B cell (primary cell): Measurements from ENCODE around the gene EGFLAM. TPM values are rescaled to one million over a fixed set of nuclear protein-coding genes. Genes with fewer than 3 reads are reported as not detected.
A peak's percentile ranks its signal among the peaks of the same experiment; 100 is the strongest.

Experiments
- ATAC-seq: fragments of 200-7000 bp; cut with Tn5 transposase; one replicate; pipeline ENCODE4 v1.10.0; 2021; ENCODE audit warnings: low read depth, mild to moderate bottlenecking, moderate number of reproducible peaks, moderate library complexity
- CTCF ChIA-PET: fragments of 350-600 bp; sonication (Branson Sonifier 250); formaldehyde crosslinking; loops from one replicate; lab custom pipeline; 2021; ENCODE audit warnings: antibody characterized with exemption, inconsistent platforms; lab: Charles Lee
- POLR2A ChIA-PET: fragments of 350-600 bp; sonication (Branson Sonifier 250); formaldehyde crosslinking; loops from one replicate; lab custom pipeline; 2021; ENCODE audit warnings: antibody characterized with exemption; lab: Charles Lee
- DNase-seq: peaks from one replicate; pipeline ENCODE4 v3.0.0; 2013
- H2AFZ ChIP-seq: 2 replicates; pipeline ENCODE4 v1.6.1; 2012; ENCODE audit warnings: mild to moderate bottlenecking, low read depth, low read length; ENCODE audit not compliant: insufficient read depth, poor library complexity, severe bottlenecking
- H3K27ac ChIP-seq, 2 donors: 1 replicate in 1 of 2; 2 replicates in 1 of 2; pipeline ENCODE4 v1.5.1; 2012 to 2013; ENCODE audit warnings: low read length in 2 of 2, mild to moderate bottlenecking in 2 of 2, moderate library complexity in 1 of 2
- H3K27me3 ChIP-seq, 4 experiments: fragments of 200-600 bp in 1 of 4; sonication (generic) in 1 of 4; replicated peaks in 1 of 4; 1 replicate in 2 of 4; 2 replicates in 2 of 4; pipeline versions ENCODE4 v1.6.1 to v1.7.0; 2013 to 2016; ENCODE audit warnings: low read length in 3 of 4, mild to moderate bottlenecking in 2 of 4, mixed read lengths in 1 of 4, moderate library complexity in 1 of 4; ENCODE audit not compliant: insufficient read depth in 4 of 4, control insufficient read depth in 3 of 4; ENCODE audit errors: control extremely low read depth in 1 of 4
- H3K36me3 ChIP-seq, 2 experiments: replicated peaks in 1 of 2; 1 replicate in 1 of 2; 2 replicates in 1 of 2; pipeline versions ENCODE4 v1.6.1 to v1.7.1; 2013; ENCODE audit warnings: low read length in 1 of 2; ENCODE audit not compliant: insufficient read depth in 2 of 2, control insufficient read depth in 1 of 2; ENCODE audit errors: control extremely low read depth in 1 of 2, extremely low read depth in 1 of 2
- H3K4me1 ChIP-seq, 2 donors: fragments of 200-600 bp in 1 of 2; sonication (generic) in 1 of 2; 1 replicate in 1 of 2; 2 replicates in 1 of 2; pipeline versions ENCODE4 v1.5.1 to v1.6.1; 2013 to 2017; ENCODE audit warnings: low read length in 2 of 2; ENCODE audit not compliant: control insufficient read depth in 2 of 2, insufficient read depth in 2 of 2
- H3K4me2 ChIP-seq: replicated peaks from 2 replicates; pipeline ENCODE3; 2012; ENCODE audit warnings: mild to moderate bottlenecking, low read depth, low read length; ENCODE audit not compliant: poor library complexity, severe bottlenecking
- H3K4me3 ChIP-seq, 5 experiments: fragments of 200-600 bp in 1 of 5; sonication (generic) in 1 of 5; 1 replicate in 3 of 5; 2 replicates in 2 of 5; pipeline versions ENCODE4 v1.5.1 to v1.7.0; 2011 to 2016; ENCODE audit warnings: low read length in 4 of 5, mild to moderate bottlenecking in 4 of 5, low read depth in 2 of 5, control low read depth in 1 of 5, moderate library complexity in 1 of 5; ENCODE audit not compliant: insufficient read depth in 1 of 5; ENCODE audit errors: control extremely low read depth in 1 of 5, extremely low read depth in 1 of 5
- H3K79me2 ChIP-seq: fragments of 200-600 bp; sonication (generic); one replicate; pipeline ENCODE4 v1.6.0; 2016; ENCODE audit warnings: low read length; ENCODE audit not compliant: control insufficient read depth, insufficient read depth
- H3K9ac ChIP-seq: fragments of 200-600 bp; sonication (generic); 2 replicates; pipeline ENCODE4 v1.6.1; 2017; ENCODE audit warnings: mild to moderate bottlenecking, low read length, moderate library complexity
- H3K9me3 ChIP-seq, 3 donors: one replicate each; pipeline versions ENCODE4 v1.6.1 to v1.7.1; 2013; ENCODE audit warnings: low read length in 2 of 3; ENCODE audit not compliant: control insufficient read depth in 2 of 3, insufficient read depth in 1 of 3; ENCODE audit errors: control extremely low read depth in 1 of 3
- H4K20me1 ChIP-seq: 2 replicates; pipeline ENCODE4 v1.6.0; 2012; ENCODE audit warnings: mild to moderate bottlenecking, low read length; ENCODE audit not compliant: insufficient read depth, control insufficient read depth, poor library complexity, severe bottlenecking
- H3K27ac Mint-ChIP-seq: one replicate; pipeline ENCODE4 v1.8.0; 2021; ENCODE audit warnings: mixed read lengths
- H3K27me3 Mint-ChIP-seq: one replicate; pipeline ENCODE4 v1.8.0; 2021; ENCODE audit warnings: mixed read lengths
- H3K4me1 Mint-ChIP-seq: one replicate; pipeline ENCODE4 v1.8.0; 2021; ENCODE audit warnings: mixed read lengths
- H3K4me3 Mint-ChIP-seq: one replicate; pipeline ENCODE4 v1.8.0; 2021; ENCODE audit warnings: mixed read lengths
- H3K9me3 Mint-ChIP-seq: one replicate; pipeline ENCODE4 v1.8.0; 2022; ENCODE audit warnings: mixed read lengths; ENCODE audit not compliant: insufficient read depth
- CTCF ChIP-seq: fragments of 200-600 bp; IDR thresholded peaks from one replicate; pipeline ENCODE4 v1.8.0; 2022; ENCODE audit warnings: antibody characterized with exemption, mild to moderate bottlenecking
- EZH2 ChIP-seq: IDR thresholded peaks from 2 replicates; pipeline ENCODE4 v1.6.1; 2012; ENCODE audit warnings: borderline replicate concordance, low read depth, mild to moderate bottlenecking, moderate library complexity, low read length; ENCODE audit not compliant: insufficient read depth, poor library complexity, severe bottlenecking
- WGBS: methylation state at CpG from one replicate; pipeline ENCODE4 v1.1.5; 2013; ENCODE audit warnings: missing lambda C conversion rate; ENCODE audit not compliant: insufficient coverage; 5-methylcytosine and 5-hydroxymethylcytosine counted together
- intact Hi-C: fragments of 100-400 bp; cut with micrococcal nuclease; formaldehyde crosslinking; loops from one replicate; pipeline ENCODE4 v1.10.0; 2022
- polyA plus RNA-seq: library from polyadenylated mRNA; depleted of rRNA; stranded (reverse); fragments of >200 nt; gene quantifications from 2 replicates; pipeline ENCODE4 v1.2.3, GENCODE V29; 2012
- total RNA-seq, 2 donors: library from RNA; stranded (reverse); fragments of 120-200 nt in 1 of 2; gene quantifications; 1 replicate in 1 of 2; 2 replicates in 1 of 2; pipeline versions ENCODE4 v1.2.3 to v1.2.4, GENCODE V29; 2013 to 2022

EGFLAM gene
- total and polyA plus RNA-seq, 2 donors (not counting 1 experiment from before 2014, with no cell fraction given) = not detected

GRCh38 chr5:38453921-38454320 is 195.6 kb downstream of the EGFLAM start:
- Mint-ChIP-seq H3K9me3 (peaks cover 6% of the 10 kb centered on the region), H3K27me3 (peaks cover 63% of the 10 kb centered on the region), H3K27ac (peak overlapping the region; percentile 20), H3K4me3 (no peak overlapping the region), H3K4me1 (peaks cover 11% of the 10 kb centered on the region)
- Histone ChIP-seq H3K9me3 (peaks cover 4 to 64% (median 27%) of the 10 kb centered on the region in 3 donors), H3K27ac (no peak overlapping the region), H2AFZ (no peak overlapping the region), H3K79me2 (no peaks in the 10 kb centered on the region), H3K4me3 (no peak overlapping the region), H3K9ac (no peak overlapping the region), H3K36me3 (no peaks in the 10 kb centered on the region), H3K4me1 (peaks cover 17 to 23% of the 10 kb centered on the region in 2 donors), H3K4me2 (no peak overlapping the region), H3K27me3 (peaks cover 1 to 67% (median 51%) of the 10 kb centered on the region in 4 experiments), H4K20me1 (no peaks in the 10 kb centered on the region)
- WGBS = 69% methylated on average over 10 of the region's 11 CpGs
- ChIA-PET POLR2A (no interaction called here), CTCF (interaction anchor here (1.1 to 5.4 kb wide), 2 partner anchors 13 to 627 kb away, joined by 3 to 31 read pairs; no protein-coding TSS in a partner anchor)
- DNase-seq = no peak
- intact Hi-C loops = no loop called here
- TF ChIP-seq EZH2 (no peak), CTCF (no peak)
- ATAC-seq = no peak

- Mint-ChIP-seq H3K27ac (no peak overlapping the region), H3K9me3 (peaks cover 6% of the 10 kb centered on the region), H3K4me3 (no peak overlapping the region), H3K4me1 (peaks cover 11% of the 10 kb centered on the region), H3K27me3 (peaks cover 59% of the 10 kb centered on the region)
- DNase-seq = no peak
- CTCF ChIA-PET = interaction anchor here (2.2 kb wide), 1 partner anchor 14 kb away, joined by 7 read pairs; no protein-coding TSS in a partner anchor
- POLR2A ChIA-PET = no interaction called here
- intact Hi-C loops = no loop called here
- no peak overlapping the region for H3K4me3 ChIP-seq
- H2AFZ ChIP-seq = no peak overlapping the region
- TF ChIP-seq CTCF = no peak
- TF ChIP-seq EZH2 = no peak
- H3K4me1 ChIP-seq = peaks cover 17 to 24% of the 10 kb centered on the region in 2 donors
- no peak overlapping the region for H3K4me2 ChIP-seq
- no peak overlapping the region for H3K9ac ChIP-seq
- no peaks in the 10 kb centered on the region for H3K79me2 ChIP-seq
- ATAC-seq = no peak
- H3K9me3 ChIP-seq = peaks cover 4 to 57% (median 27%) of the 10 kb centered on the region in 3 donors
- H3K27ac ChIP-seq = no peak overlapping the region
- H3K36me3 ChIP-seq = no peaks in the 10 kb centered on the region
- peaks cover 1 to 65% (median 49%) of the 10 kb centered on the region in 4 experiments for H3K27me3 ChIP-seq
- WGBS = 89% methylated on average over 4 of the region's 8 CpGs
- H4K20me1 ChIP-seq = no peaks in the 10 kb centered on the region
Measured at GRCh38 chr5:38455796-38456330, 197.5 kb downstream of the EGFLAM start.
